Natural killer cell (primary cell): ENCODE data around the gene NLN. TPM values are rescaled to one million over a fixed set of nuclear protein-coding genes. Genes with fewer than 3 reads are reported as not detected.
A peak's percentile ranks its signal among the peaks of the same experiment; 100 is the strongest.

Experiments
- ATAC-seq, 3 donors: fragments of 150-1000 bp in 2 of 3; fragments of 200-7000 bp in 1 of 3; cut with Tn5 transposase; 1 replicate in 1 of 3; 2 replicates in 2 of 3; pipeline ENCODE4 v1.10.0; 2021; ENCODE audit warnings: mild to moderate bottlenecking in 2 of 3, moderate library complexity in 2 of 3
- DNase-seq, 2 donors: peaks; one replicate each; pipeline versions ENCODE4 v3.0.0 to v3.0.0-alpha.2; 2013 to 2021; ENCODE audit warnings: mixed read lengths in 1 of 2
- H3K27ac ChIP-seq: one replicate; pipeline ENCODE4 v1.5.1; 2013; ENCODE audit warnings: mild to moderate bottlenecking, low read length
- H3K27me3 ChIP-seq: one replicate; pipeline ENCODE4 v1.6.1; 2013; ENCODE audit warnings: low read length; ENCODE audit not compliant: control insufficient read depth, insufficient read depth
- H3K36me3 ChIP-seq: one replicate; pipeline ENCODE4 v1.6.1; 2013; ENCODE audit warnings: low read length; ENCODE audit not compliant: control insufficient read depth, insufficient read depth
- H3K4me1 ChIP-seq: one replicate; pipeline ENCODE4 v1.6.1; 2013; ENCODE audit warnings: low read length; ENCODE audit not compliant: control insufficient read depth, insufficient read depth
- H3K4me3 ChIP-seq: one replicate; pipeline ENCODE4 v1.5.1; 2013; ENCODE audit warnings: low read length
- H3K9me3 ChIP-seq: one replicate; pipeline ENCODE4 v1.6.1; 2013; ENCODE audit warnings: low read length; ENCODE audit not compliant: control insufficient read depth, insufficient read depth
- H3K27ac Mint-ChIP-seq, 2 donors: one replicate each; pipeline ENCODE4 v1.8.0; 2022; ENCODE audit warnings: mild to moderate bottlenecking in 2 of 2, mixed read lengths in 2 of 2, moderate library complexity in 1 of 2
- H3K27me3 Mint-ChIP-seq, 2 donors: one replicate each; pipeline ENCODE4 v1.8.0; 2022; ENCODE audit warnings: low read depth in 2 of 2, mixed read lengths in 2 of 2
- H3K36me3 Mint-ChIP-seq: one replicate; pipeline ENCODE4 v1.8.0; 2022; ENCODE audit warnings: mixed read lengths
- H3K4me1 Mint-ChIP-seq, 2 donors: one replicate each; pipeline ENCODE4 v1.8.0; 2022; ENCODE audit warnings: mixed read lengths in 2 of 2
- H3K4me3 Mint-ChIP-seq: one replicate; pipeline ENCODE4 v1.8.0; 2022; ENCODE audit warnings: mild to moderate bottlenecking, moderate library complexity, mixed read lengths
- H3K9me3 Mint-ChIP-seq, 2 donors: one replicate each; pipeline ENCODE4 v1.8.0; 2022; ENCODE audit warnings: mixed read lengths in 2 of 2
- WGBS: methylation state at CpG from one replicate; pipeline ENCODE4 v1.1.7; 2013; ENCODE audit warnings: missing lambda C conversion rate; ENCODE audit not compliant: insufficient coverage; 5-methylcytosine and 5-hydroxymethylcytosine counted together
- intact Hi-C: fragments of 100-400 bp; cut with micrococcal nuclease; formaldehyde crosslinking; loops from one replicate; pipeline ENCODE4 v1.14.2; 2022
- total RNA-seq, 4 donors: library from RNA; stranded (reverse); fragments of 120-200 nt in 1 of 4; gene quantifications; one replicate each; pipeline versions ENCODE4 v1.2.3 to v1.2.4, GENCODE V29; 2013 to 2022
- TF ChIP-seq, protein P1 (sequence below): fragments of 200-600 bp; IDR thresholded peaks from one replicate; pipeline ENCODE4 v1.8.0; 2022; ENCODE audit warnings: antibody characterized with exemption

NLN gene
- total RNA-seq, 3 donors from 2014 or later (not counting 1 experiment from before 2014, with no cell fraction given) = 0.86 to 2.0 (median 1.3) TPM

GRCh38 chr5:65739162-65739561 is 17.2 kb downstream of the NLN start:
- Mint-ChIP-seq H3K27me3 (peaks cover 0 to 11% of the 10 kb centered on the region in 2 donors), H3K27ac (no peak overlapping the region), H3K9me3 (no peaks in the 10 kb centered on the region), H3K4me1 (no peaks in the 10 kb centered on the region), H3K36me3 (no peaks in the 10 kb centered on the region), H3K4me3 (no peak overlapping the region)
- Histone ChIP-seq H3K9me3 (no peaks in the 10 kb centered on the region), H3K27me3 (no peaks in the 10 kb centered on the region), H3K36me3 (no peaks in the 10 kb centered on the region), H3K4me1 (no peaks in the 10 kb centered on the region), H3K4me3 (no peak overlapping the region), H3K27ac (no peak overlapping the region)
- intact Hi-C loops = no loop called here
- ATAC-seq (no peak), DNase-seq (no peak)
- TF ChIP-seq, protein P1, sequence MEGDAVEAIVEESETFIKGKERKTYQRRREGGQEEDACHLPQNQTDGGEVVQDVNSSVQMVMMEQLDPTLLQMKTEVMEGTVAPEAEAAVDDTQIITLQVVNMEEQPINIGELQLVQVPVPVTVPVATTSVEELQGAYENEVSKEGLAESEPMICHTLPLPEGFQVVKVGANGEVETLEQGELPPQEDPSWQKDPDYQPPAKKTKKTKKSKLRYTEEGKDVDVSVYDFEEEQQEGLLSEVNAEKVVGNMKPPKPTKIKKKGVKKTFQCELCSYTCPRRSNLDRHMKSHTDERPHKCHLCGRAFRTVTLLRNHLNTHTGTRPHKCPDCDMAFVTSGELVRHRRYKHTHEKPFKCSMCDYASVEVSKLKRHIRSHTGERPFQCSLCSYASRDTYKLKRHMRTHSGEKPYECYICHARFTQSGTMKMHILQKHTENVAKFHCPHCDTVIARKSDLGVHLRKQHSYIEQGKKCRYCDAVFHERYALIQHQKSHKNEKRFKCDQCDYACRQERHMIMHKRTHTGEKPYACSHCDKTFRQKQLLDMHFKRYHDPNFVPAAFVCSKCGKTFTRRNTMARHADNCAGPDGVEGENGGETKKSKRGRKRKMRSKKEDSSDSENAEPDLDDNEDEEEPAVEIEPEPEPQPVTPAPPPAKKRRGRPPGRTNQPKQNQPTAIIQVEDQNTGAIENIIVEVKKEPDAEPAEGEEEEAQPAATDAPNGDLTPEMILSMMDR = no peak

- Mint-ChIP-seq H3K9me3 (no peaks in the 10 kb centered on the region), H3K4me3 (no peak overlapping the region), H3K27me3 (peaks cover 0 to 2% of the 10 kb centered on the region in 2 donors), H3K4me1 (no peaks in the 10 kb centered on the region), H3K36me3 (no peaks in the 10 kb centered on the region), H3K27ac (no peak overlapping the region)
- no peak overlapping the region for H3K27ac ChIP-seq
- no peaks in the 10 kb centered on the region for H3K4me1 ChIP-seq
- ATAC-seq (peak in 2 of 3 donors; percentile 37 to 57), DNase-seq (peak in 1 of 2 donors; percentile 55)
- no peak overlapping the region for H3K4me3 ChIP-seq
- TF ChIP-seq, protein P1 = peak; percentile 42
- intact Hi-C loops = no loop called here
- H3K27me3 ChIP-seq = no peaks in the 10 kb centered on the region
- H3K36me3 ChIP-seq = no peaks in the 10 kb centered on the region
- no peaks in the 10 kb centered on the region for H3K9me3 ChIP-seq
- 0% methylated on average over 1 of the region's 4 CpGs for WGBS
Measured at GRCh38 chr5:65742565-65743231, 20.7 kb downstream of the NLN start.

GRCh38 chr5:65749221-65749844 is 27.3 kb downstream of the NLN start:
- Histone ChIP-seq H3K4me3 (no peak overlapping the region), H3K4me1 (no peaks in the 10 kb centered on the region), H3K9me3 (no peaks in the 10 kb centered on the region), H3K36me3 (no peaks in the 10 kb centered on the region), H3K27ac (no peak overlapping the region), H3K27me3 (no peaks in the 10 kb centered on the region)
- H3K27ac Mint-ChIP-seq = no peak overlapping the region
- WGBS = 100% methylated on average over 1 of the region's 1 CpG
- DNase-seq = no peak
- ATAC-seq = no peak
- TF ChIP-seq, protein P1 = no peak
- H3K36me3 Mint-ChIP-seq = no peaks in the 10 kb centered on the region
- intact Hi-C loops = no loop called here
- H3K4me3 Mint-ChIP-seq = no peak overlapping the region
- no peaks in the 10 kb centered on the region for H3K4me1 Mint-ChIP-seq
- no peaks in the 10 kb centered on the region for H3K9me3 Mint-ChIP-seq
- H3K27me3 Mint-ChIP-seq = peaks cover 2 to 11% of the 10 kb centered on the region in 2 donors
